Vagina (tissue), 2 donors: ENCODE measurements around the gene PBX4.

Source experiments
- CTCF ChIP-seq, 3 experiments: fragments of 450-650 bp in 2 of 3; fragments of 200-600 bp in 1 of 3; sonication (generic) in 1 of 3; IDR thresholded peaks; one replicate each; pipeline ENCODE4 v1.5.1; 2017 to 2019; ENCODE audit warnings: antibody characterized with exemption in 3 of 3, mild to moderate bottlenecking in 2 of 3, moderate library complexity in 2 of 3
- POLR2A ChIP-seq, 2 donors: fragments of 450-650 bp; IDR thresholded peaks; one replicate each; pipeline ENCODE4 v1.6.1; 2017; ENCODE audit warnings: antibody characterized with exemption in 2 of 2, mild to moderate bottlenecking in 2 of 2, moderate library complexity in 2 of 2
- POLR2AphosphoS5 ChIP-seq, 2 donors: sonication (generic); formaldehyde crosslinking; IDR thresholded peaks; one replicate each; pipeline ENCODE4 v1.9.0; 2017; ENCODE audit warnings: antibody characterized with exemption in 2 of 2, mild to moderate bottlenecking in 2 of 2, low read depth in 1 of 2; ENCODE audit not compliant: insufficient read depth in 1 of 2

GRCh38 chr19:19631346-19631745, 12.9 kb upstream of the PBX4 start:
- TF ChIP-seq CTCF (IDR thresholded peaks at IDR 0.05): no peak
- TF ChIP-seq POLR2AphosphoS5 (IDR thresholded peaks at IDR 0.05; ENCODE audit: insufficient read depth in 1 of 2, low read depth in 1 of 2): no peak
- TF ChIP-seq POLR2A (IDR thresholded peaks at IDR 0.05): no peak
